NCI-H510A treated with DMSO at 0.1 percent for 48 hours (cell line): ENCODE measurements around the gene ANGPT4.

Experiments used
- DNase-seq: peaks from one replicate; lab custom pipeline; 2025; lab: John Stamatoyannopoulos, UW

ANGPT4 gene

GRCh38 chr20:940926-941325 lies 24.8 kb upstream of the ANGPT4 start:
- DNase-seq: no peak

- no peak for DNase-seq
Observed at GRCh38 chr20:939606-940005, 23.5 kb upstream of the ANGPT4 start.

- DNase-seq: no peak
Observed at GRCh38 chr20:934186-934840, 18.2 kb upstream of the ANGPT4 start.

DNA sequence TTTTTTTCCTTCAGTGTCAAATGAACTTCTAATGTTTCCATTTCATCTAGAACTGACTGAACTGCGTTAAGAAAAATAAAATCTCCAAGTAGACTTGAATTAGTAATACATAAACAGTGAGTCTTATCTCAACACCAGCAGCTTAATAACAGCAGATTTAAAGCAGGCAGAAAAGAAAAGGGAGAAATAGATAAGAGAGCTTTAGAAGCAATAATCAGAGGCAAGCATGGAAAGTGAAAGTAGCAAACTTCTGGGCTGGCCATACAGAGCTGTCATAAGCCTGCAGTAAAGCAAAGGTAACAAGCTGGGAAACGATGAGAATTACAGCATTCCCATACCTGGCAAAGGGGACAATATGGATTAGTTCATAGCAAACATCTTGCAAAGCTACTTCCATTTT lies 16.9 kb upstream of the ANGPT4 start:
- DNase-seq: no peak

GRCh38 chr20:931401-931800 lies 15.3 kb upstream of the ANGPT4 start:
- DNase-seq: no peak

DNA sequence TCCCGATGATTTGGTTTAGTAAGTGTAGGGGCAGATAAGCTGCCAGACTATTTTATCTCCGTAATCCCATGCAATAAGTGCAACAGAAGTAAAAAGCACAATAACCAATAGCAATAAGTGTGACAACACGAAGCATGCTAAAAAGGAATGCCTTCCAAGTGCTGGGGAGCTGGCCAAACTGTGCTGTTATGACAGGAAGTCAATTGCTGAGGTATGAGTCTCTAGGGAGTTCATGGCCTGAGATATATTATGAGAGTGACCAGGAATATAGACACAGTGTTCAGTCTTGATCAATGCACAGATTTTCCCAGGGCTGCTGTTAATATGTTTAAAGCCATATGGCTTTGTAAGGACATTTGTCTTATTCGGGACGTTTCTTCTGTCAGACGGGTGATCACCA lies 10.5 kb upstream of the ANGPT4 start:
- no peak for DNase-seq

- DNase-seq: no peak
Observed at GRCh38 chr20:925516-925915, 9.4 kb upstream of the ANGPT4 start.

DNA sequence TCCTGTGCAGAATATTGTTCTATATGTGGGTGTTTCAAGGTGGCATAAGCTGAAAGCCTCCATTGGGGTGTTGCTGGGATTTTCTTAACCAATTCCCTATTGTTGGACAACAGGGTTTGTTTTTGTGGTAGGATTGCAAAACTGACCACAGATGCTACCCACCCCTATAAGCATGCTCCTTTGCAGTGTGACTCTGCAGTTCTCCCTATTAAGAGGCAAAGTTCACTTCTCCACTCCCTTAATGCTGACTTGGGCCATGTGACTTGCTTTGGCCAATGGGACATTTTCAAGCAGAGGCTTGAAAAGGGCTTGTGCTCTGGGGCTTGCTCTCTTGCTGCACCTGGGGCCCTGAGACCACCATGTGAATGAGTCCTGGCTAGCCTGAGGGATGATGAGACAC lies 8.5 kb upstream of the ANGPT4 start:
- no peak for DNase-seq

- DNase-seq: no peak
Observed at GRCh38 chr20:922781-923180, 6.6 kb upstream of the ANGPT4 start.

DNA sequence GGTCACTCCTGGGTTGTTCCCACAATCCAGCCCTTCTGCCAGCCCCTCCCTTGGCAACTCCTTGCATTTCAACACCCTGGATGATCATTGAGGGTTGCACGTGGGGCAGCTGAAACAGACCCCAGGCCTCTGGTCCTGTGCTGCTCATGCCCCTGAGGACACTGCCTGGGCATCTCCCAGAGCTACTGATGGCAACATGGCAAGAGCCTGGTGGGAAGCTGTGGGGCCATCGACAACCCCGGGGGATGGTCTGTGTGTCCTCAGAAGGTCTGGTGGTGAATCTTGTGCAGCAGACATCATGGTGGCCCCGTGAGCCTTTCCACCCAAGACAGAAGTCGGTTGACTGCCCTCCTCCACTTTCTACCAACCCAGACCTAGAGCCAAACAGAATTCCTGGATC lies 4.9 kb upstream of the ANGPT4 start:
- no peak for DNase-seq

GRCh38 chr20:920311-920710 lies 4.2 kb upstream of the ANGPT4 start:
- no peak for DNase-seq

GRCh38 chr20:919491-919916 lies 3.4 kb upstream of the ANGPT4 start:
- no peak for DNase-seq

GRCh38 chr20:917416-917815 lies 1.3 kb upstream of the ANGPT4 start:
- no peak for DNase-seq

GRCh38 chr20:916825-917224 lies 691 bp upstream of the ANGPT4 start:
- no peak for DNase-seq

DNA sequence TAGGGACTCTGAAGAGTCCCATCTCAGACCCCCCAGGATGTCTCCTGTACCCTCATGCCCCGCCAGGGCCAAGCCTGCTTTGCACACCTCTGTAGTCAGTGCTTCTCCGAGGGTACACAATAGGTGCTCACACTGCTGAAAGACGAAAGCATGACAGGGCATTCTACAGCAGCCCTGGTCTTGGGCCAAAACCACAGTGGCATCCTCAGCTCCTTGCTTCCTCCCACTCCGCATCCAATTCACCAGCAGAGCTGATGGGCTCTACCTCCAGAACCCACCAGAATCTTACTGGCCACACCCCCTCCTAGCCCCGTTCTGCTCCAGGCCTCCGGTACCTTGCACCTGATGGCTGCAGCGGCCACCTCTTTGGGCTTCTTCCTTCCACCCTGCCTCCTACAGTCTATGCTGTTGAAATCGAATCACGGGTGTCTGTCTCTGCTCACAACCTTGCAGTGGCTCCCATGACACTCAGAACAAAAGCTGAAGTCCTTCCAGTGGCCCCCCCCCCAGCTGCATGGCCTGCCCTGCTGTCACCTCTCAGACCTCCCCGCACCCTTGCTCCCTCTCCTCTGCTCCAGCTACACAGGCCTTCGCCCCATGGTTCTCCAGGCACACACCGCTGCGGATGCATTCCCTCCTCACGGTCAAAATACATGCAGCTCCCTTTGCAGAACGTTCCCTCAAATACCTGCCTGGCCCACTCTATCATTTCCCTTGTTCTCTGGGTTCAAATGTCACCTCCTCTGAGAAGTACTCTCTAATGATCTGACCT lies 1.2 kb downstream of the ANGPT4 start:
- DNase-seq: no peak

- no peak for DNase-seq
Observed at GRCh38 chr20:913306-913849, 2.8 kb downstream of the ANGPT4 start.

DNA sequence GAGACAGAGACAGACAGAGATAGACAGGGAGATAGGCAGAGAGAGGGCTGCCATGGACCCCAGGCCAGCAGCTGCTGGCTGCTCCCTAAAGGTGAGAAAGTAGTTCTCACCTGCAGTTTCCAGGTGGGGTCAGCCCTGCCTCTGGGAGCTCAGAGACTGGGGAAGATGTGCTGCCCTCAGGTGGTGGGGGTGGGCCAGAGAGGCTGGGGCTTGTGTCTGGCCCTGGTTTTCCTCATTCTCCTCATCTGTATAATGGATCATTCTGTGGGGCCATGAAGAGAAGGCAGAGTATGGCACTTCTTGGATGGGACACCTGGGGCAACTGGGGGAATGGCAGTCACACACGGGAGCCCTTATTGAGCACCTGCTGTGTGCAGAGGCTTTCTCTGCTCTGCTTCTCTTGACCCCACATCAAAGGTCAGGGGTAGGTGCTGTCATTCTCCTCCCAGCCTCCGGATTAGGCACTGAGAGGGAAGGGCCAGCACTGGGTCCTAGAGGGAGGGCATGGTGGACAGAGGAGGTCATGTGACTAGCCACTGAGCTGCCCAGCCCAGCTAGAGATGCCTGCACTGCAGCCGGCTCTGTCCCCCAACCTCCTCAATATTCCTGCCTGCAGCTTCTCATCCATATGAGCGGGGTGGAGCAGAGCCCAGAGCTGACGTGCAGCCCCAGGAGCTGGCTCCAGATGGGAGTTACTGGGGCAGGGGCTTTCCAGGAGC lies 4.1 kb downstream of the ANGPT4 start:
- no peak for DNase-seq

- no peak for DNase-seq
Observed at GRCh38 chr20:910870-911770, 5.0 kb downstream of the ANGPT4 start.

- no peak for DNase-seq
Observed at GRCh38 chr20:910132-910869, 5.8 kb downstream of the ANGPT4 start.

GRCh38 chr20:909641-910040 lies 6.5 kb downstream of the ANGPT4 start:
- DNase-seq: no peak

DNA sequence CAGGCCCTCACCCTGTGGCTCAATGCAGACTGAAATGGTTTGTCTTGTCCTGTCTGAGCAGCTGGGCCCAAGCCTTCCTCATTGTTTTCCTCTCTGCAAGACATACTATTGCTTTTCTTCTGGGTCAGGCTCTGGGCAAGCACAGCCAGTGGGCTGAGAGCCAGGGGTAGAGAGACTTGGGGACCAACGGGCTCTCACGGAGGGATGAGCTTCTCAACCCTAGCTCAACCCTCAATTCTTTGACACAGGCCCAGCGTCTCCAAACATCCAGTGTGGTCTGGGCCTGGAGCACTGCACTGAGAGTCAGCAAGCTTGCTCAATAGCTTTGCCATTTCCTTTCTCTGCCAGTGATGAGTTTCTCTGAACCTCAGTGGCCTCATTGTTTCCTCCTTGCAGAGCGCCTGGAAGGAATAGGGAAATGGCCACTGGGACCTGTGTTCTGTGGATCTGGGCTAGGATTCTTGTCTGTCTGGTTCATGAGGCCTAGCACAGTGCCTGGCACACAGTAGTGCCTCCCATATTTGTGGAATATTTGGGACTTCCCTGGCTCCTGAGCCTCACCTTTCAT lies 9.3 kb downstream of the ANGPT4 start:
- no peak for DNase-seq
